ENCODE results near the gene CHID1. TPM values are rescaled to one million over a fixed set of nuclear protein-coding genes. Genes with fewer than 3 reads are reported as not detected.

The CHID1 gene
- total and polyA plus RNA-seq, 2 experiments from 2014 or later: 54.1 to 67.3 TPM

GRCh38 chr11:904380-904779 is 6.2 kb downstream of the CHID1 start (continued):
- TF ChIP-seq REST (IDR thresholded peaks at IDR 0.05; ENCODE audit: unreplicated experiment) (no peak), POLR2AphosphoS5 (IDR thresholded peaks at IDR 0.05; ENCODE audit: low read depth) (no peak), EZH2phosphoT487 (IDR thresholded peaks at IDR 0.05; ENCODE audit: unreplicated experiment) (no peak), EZH2 (IDR thresholded peaks at IDR 0.05; ENCODE audit: low read depth, unreplicated experiment) (no peak), STAT1 (IDR thresholded peaks at IDR 0.05; ENCODE audit: unreplicated experiment) (no peak), NANOG (IDR thresholded peaks at IDR 0.05; ENCODE audit: borderline replicate concordance) (no peak), JUNB (IDR thresholded peaks at IDR 0.05; ENCODE audit: unreplicated experiment) (no peak)
- TF ChIP-seq, protein P1, sequence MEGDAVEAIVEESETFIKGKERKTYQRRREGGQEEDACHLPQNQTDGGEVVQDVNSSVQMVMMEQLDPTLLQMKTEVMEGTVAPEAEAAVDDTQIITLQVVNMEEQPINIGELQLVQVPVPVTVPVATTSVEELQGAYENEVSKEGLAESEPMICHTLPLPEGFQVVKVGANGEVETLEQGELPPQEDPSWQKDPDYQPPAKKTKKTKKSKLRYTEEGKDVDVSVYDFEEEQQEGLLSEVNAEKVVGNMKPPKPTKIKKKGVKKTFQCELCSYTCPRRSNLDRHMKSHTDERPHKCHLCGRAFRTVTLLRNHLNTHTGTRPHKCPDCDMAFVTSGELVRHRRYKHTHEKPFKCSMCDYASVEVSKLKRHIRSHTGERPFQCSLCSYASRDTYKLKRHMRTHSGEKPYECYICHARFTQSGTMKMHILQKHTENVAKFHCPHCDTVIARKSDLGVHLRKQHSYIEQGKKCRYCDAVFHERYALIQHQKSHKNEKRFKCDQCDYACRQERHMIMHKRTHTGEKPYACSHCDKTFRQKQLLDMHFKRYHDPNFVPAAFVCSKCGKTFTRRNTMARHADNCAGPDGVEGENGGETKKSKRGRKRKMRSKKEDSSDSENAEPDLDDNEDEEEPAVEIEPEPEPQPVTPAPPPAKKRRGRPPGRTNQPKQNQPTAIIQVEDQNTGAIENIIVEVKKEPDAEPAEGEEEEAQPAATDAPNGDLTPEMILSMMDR (conservative IDR thresholded peaks at IDR 0.05; ENCODE audit: low read depth in 2 of 2): no peak

DNA sequence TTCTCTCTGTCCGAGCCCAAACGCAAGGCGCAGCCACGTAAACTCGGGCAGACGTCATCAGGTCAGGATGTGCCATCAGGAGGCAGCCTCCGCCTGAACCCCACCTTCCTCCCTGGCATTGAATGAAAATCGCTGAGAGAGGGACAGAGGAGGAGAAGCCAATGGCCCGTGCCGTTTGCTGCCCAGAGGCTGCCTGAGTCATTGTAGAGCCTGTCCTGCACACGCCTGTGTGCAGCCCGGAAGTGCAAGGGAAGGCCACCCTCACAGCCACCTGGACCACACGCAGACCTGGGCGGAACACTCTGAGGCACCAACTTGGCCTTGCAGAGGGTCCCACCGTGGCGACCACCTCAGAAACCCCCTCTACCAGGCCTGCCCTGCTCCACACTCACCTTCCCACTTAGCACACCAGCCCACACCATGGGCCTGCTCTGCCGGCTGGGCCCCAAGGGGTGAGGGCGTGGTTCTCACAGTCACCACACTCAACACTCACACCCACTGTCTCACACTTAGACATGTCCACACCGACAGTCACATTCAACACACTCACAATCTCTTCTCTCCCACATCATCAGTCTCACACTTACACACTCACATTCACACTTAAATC is 9.1 kb downstream of the CHID1 start:
- H3K4me1 ChIP-seq (ENCODE audit: insufficient read depth): no peaks in the 10 kb centered on the region
- no peaks in the 10 kb centered on the region for H3K27me3 ChIP-seq (ENCODE audit: insufficient read depth)
- no peaks in the 10 kb centered on the region for H3F3A ChIP-seq (replicated peaks; ENCODE audit: low read depth)
- ATAC-seq (no peak), DNase-seq (ENCODE audit: low spot score) (no peak)
- no peak overlapping the region for H2AFZ ChIP-seq
- Mint-ChIP-seq H3K4me1 (no peaks in the 10 kb centered on the region; the same call in 2 of the 3 replicates), H3K27ac (no peak overlapping the region), H3K4me3 (no peak overlapping the region; the same call in 2 of the 3 replicates), H3K36me3 (ENCODE audit: low read depth) (peaks cover 59% of the 10 kb centered on the region), H3K27me3 (ENCODE audit: insufficient read depth, low read depth, poor library complexity) (peaks cover 2% of the 10 kb centered on the region), H3K9me3 (no peaks in the 10 kb centered on the region)
- H3K4me3 ChIP-seq: no peak overlapping the region
- no peak overlapping the region for H3K4me2 ChIP-seq
- H3K9me2 ChIP-seq (ENCODE audit: insufficient read depth): no peaks in the 10 kb centered on the region
- peaks cover 4% of the 10 kb centered on the region for H4K20me1 ChIP-seq (replicated peaks; ENCODE audit: insufficient read depth)
- peaks cover 11% of the 10 kb centered on the region; the same call in 1 of the 2 replicates for H3K79me2 ChIP-seq (replicated peaks; ENCODE audit: insufficient read depth)
- H3K27ac ChIP-seq (ENCODE audit: low read depth): no peak overlapping the region
- H3K36me3 ChIP-seq (ENCODE audit: insufficient read depth): peaks cover 6% of the 10 kb centered on the region
- TF ChIP-seq JUNB (IDR thresholded peaks at IDR 0.05; ENCODE audit: unreplicated experiment) (no peak), CREB1 (CRISPR knock-in tag; IDR thresholded peaks at IDR 0.05; ENCODE audit: low read depth) (no peak), ZNF331 (CRISPR knock-in tag; IDR thresholded peaks at IDR 0.05; ENCODE audit: low read depth) (no peak), NANOG (IDR thresholded peaks at IDR 0.05; ENCODE audit: borderline replicate concordance) (no peak)
- TF ChIP-seq, protein P2, sequence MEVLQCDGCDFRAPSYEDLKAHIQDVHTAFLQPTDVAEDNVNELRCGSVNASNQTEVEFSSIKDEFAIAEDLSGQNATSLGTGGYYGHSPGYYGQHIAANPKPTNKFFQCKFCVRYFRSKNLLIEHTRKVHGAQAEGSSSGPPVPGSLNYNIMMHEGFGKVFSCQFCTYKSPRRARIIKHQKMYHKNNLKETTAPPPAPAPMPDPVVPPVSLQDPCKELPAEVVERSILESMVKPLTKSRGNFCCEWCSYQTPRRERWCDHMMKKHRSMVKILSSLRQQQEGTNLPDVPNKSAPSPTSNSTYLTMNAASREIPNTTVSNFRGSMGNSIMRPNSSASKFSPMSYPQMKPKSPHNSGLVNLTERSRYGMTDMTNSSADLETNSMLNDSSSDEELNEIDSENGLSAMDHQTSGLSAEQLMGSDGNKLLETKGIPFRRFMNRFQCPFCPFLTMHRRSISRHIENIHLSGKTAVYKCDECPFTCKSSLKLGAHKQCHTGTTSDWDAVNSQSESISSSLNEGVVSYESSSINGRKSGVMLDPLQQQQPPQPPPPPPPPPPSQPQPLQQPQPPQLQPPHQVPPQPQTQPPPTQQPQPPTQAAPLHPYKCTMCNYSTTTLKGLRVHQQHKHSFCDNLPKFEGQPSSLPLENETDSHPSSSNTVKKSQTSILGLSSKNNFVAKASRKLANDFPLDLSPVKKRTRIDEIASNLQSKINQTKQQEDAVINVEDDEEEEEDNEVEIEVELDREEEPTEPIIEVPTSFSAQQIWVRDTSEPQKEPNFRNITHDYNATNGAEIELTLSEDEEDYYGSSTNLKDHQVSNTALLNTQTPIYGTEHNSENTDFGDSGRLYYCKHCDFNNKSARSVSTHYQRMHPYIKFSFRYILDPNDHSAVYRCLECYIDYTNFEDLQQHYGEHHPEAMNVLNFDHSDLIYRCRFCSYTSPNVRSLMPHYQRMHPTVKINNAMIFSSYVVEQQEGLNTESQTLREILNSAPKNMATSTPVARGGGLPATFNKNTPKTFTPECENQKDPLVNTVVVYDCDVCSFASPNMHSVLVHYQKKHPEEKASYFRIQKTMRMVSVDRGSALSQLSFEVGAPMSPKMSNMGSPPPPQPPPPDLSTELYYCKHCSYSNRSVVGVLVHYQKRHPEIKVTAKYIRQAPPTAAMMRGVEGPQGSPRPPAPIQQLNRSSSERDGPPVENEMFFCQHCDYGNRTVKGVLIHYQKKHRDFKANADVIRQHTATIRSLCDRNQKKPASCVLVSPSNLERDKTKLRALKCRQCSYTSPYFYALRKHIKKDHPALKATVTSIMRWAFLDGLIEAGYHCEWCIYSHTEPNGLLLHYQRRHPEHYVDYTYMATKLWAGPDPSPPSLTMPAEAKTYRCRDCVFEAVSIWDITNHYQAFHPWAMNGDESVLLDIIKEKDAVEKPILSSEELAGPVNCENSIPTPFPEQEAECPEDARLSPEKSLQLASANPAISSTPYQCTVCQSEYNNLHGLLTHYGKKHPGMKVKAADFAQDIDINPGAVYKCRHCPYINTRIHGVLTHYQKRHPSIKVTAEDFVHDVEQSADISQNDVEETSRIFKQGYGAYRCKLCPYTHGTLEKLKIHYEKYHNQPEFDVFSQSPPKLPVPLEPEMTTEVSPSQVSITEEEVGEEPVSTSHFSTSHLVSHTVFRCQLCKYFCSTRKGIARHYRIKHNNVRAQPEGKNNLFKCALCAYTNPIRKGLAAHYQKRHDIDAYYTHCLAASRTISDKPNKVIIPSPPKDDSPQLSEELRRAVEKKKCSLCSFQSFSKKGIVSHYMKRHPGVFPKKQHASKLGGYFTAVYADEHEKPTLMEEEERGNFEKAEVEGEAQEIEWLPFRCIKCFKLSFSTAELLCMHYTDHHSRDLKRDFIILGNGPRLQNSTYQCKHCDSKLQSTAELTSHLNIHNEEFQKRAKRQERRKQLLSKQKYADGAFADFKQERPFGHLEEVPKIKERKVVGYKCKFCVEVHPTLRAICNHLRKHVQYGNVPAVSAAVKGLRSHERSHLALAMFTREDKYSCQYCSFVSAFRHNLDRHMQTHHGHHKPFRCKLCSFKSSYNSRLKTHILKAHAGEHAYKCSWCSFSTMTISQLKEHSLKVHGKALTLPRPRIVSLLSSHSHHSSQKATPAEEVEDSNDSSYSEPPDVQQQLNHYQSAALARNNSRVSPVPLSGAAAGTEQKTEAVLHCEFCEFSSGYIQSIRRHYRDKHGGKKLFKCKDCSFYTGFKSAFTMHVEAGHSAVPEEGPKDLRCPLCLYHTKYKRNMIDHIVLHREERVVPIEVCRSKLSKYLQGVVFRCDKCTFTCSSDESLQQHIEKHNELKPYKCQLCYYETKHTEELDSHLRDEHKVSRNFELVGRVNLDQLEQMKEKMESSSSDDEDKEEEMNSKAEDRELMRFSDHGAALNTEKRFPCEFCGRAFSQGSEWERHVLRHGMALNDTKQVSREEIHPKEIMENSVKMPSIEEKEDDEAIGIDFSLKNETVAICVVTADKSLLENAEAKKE (CRISPR knock-in tag; IDR thresholded peaks at IDR 0.05): no peak
- TF ChIP-seq, protein P1 (conservative IDR thresholded peaks at IDR 0.05; ENCODE audit: low read depth in 2 of 2): no peak

Data from GM23338 (cell line).